HG03457 (cell line): Measurements from ENCODE around the gene EDEM3.
"Not testable (repeated sequence)": the region's sequence is repeated elsewhere in the genome, so short reads cannot be mapped to it uniquely, and the experiment has no call there.

Experiments used
- ATAC-seq: cut with Tn5 transposase; IDR thresholded peaks from one replicate; pipeline ENCODE4 v1.9.1; 2021; ENCODE audit warnings: moderate number of reproducible peaks; ENCODE audit not compliant: unreplicated experiment

Gene EDEM3

DNA sequence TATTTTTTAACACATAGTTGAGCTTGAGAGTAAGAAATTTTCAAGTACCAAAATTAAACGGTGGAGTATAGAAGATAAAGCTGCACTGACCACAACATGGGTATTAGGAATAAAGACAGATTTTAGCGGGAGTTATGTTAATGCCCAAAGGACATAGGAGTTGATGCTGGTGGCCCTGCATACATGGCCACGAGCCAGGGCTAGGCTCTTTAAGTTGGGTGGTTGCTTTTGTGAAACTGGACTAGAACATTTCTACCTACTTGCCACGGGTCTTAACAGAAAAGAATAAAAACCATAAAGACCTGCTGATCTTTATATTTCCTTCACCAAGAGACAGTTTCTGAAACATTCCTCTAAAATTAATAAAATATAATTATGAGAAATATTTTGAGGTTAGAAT is 14.9 kb downstream of the EDEM3 start:
- no peak for ATAC-seq

- no peak for ATAC-seq
Measured at GRCh38 chr1:184739070-184739469, 15.6 kb downstream of the EDEM3 start.

GRCh38 chr1:184734980-184735379 is 19.7 kb downstream of the EDEM3 start:
- ATAC-seq = no peak

DNA sequence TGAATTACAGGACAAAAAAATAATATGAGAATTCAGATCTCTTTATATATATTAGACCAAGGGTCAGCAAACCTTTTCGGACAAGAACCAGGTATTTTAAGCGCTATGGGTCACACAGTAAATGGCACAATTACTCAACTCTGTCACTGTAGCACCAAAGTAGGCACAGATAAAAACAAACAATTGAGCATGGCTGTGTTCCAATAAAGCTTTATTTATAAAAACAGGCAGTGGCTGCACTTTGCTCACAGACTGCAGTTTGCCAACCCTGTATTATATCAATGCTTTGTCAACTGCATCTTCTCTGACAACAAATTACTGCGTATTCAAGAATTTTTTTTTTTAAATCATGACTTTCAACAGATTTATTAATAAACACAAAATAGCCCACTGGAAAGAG is 29.8 kb downstream of the EDEM3 start:
- ATAC-seq = no peak

GRCh38 chr1:184716158-184716557 is 38.5 kb downstream of the EDEM3 start:
- no peak for ATAC-seq

- no peak for ATAC-seq
Measured at GRCh38 chr1:184709418-184709817, 45.2 kb downstream of the EDEM3 start.

DNA sequence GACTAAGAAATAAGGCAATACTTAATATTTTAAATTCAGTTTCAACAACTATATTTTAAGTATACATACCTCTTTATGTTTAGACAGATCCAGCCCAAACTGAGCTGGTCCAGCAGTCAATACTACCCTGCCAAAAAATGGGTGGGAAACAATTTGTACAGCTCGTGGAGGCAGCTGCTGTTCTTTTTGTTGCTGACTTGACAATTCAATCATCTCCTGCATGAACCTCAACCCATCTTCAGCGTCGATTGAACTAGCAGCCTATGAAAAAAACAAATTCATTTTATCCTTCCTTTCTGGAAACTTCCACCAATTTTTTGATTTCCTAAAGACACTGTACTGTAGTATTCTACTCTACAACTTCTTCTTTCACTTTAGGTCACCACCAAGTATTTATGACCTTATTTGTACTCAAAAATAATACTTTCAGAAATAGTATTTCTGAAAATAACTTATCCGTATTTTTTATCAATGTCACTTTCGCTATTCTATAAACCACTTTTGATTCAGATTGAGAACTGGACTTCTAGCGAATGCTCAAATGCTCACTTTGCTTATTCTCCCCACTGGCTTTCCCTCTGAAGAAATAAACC is 46.5 kb downstream of the EDEM3 start:
- no peak for ATAC-seq

DNA sequence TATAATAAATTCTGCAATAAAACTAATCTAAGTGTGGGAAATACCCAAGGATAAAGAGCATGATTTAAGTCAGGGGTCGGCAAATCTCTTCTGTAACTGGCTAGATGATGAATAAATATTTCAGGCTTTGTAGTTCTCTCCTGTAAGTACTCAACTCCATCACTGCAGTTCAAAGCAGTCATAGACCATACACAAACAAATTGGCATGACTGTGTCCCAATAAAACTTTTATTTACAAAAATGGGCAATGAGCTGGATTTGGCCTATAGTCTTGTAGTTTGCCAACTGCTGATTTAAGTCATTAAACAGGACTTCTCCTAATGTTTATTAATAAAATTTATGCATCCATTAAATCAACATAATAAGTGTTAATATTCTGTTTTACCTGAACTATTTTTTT is 49.4 kb downstream of the EDEM3 start:
- ATAC-seq = no peak

DNA sequence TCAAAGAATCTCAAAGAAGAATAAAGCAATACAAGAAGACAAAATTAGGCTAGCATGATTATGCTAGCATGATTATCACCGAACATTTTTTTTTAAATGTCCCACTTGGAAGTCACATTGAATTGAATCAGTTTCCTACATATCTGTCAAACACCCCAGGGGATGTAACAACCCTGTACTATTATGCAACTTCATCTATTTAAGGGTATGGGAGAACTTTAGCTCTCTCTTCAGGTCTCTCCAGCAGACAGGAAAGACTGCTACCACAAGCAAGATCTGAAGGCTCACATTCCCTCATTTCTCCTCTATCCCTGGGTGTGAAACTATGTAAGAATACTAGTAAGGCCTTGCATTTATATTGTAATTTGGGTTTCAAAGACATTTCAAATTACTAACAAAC is 52.8 kb downstream of the EDEM3 start:
- no peak for ATAC-seq

- ATAC-seq = no peak
Measured at GRCh38 chr1:184698969-184699368, 55.7 kb downstream of the EDEM3 start.

- no peak for ATAC-seq
Measured at GRCh38 chr1:184698016-184698415, 56.6 kb downstream of the EDEM3 start.

GRCh38 chr1:184696403-184696802 is 58.3 kb downstream of the EDEM3 start:
- ATAC-seq = no peak

GRCh38 chr1:184695023-184695422 is 59.6 kb downstream of the EDEM3 start:
- ATAC-seq = no peak

- no peak for ATAC-seq
Measured at GRCh38 chr1:184693011-184693410, 61.6 kb downstream of the EDEM3 start.

- no peak for ATAC-seq
Measured at GRCh38 chr1:184691719-184692324, 62.8 kb downstream of the EDEM3 start.

DNA sequence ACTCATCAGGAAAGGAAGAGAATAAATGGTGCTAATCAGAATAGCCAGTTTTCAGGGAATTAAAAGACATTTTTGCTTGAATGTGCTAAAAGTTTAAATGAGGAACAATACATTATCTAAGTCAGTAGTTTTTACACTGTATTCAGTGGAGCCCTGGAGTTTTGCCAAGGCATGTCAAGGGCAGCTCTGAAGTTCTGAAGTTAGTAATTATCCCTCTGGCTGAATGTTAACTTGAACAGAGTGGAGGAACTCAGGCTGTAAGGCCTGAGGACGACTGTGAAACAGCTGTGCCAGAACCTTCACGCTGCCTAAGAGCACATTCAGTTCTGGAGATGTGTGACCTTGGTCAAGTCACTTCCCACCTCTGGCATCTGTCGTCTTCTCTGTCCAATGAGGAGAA is 68.1 kb downstream of the EDEM3 start:
- no peak for ATAC-seq

- ATAC-seq = no peak
Measured at GRCh38 chr1:184685116-184685515, 69.5 kb downstream of the EDEM3 start.

- ATAC-seq = no peak
Measured at GRCh38 chr1:184684285-184685074, 70.2 kb downstream of the EDEM3 start.

DNA sequence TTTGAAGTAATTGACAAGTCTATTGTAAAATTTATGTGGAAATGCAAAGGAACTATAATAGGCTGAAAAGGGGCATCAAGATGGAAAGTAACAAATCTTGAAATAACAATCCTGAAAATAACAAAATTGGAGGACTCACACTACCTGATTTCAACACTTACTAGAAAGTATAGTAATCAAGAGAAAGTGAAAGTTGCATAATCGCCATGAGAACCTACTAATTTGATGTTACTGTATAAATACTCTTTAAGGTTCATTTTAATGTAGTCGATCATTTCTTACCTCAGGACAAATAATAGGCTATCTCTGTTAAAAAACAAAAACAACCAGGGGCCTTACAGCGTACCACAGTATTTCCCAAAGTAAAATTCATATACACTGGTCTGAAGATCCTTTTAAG is 71.7 kb downstream of the EDEM3 start:
- no peak for ATAC-seq

- not testable (repeated sequence) for ATAC-seq
Measured at GRCh38 chr1:184680611-184681225, 73.9 kb downstream of the EDEM3 start.

DNA sequence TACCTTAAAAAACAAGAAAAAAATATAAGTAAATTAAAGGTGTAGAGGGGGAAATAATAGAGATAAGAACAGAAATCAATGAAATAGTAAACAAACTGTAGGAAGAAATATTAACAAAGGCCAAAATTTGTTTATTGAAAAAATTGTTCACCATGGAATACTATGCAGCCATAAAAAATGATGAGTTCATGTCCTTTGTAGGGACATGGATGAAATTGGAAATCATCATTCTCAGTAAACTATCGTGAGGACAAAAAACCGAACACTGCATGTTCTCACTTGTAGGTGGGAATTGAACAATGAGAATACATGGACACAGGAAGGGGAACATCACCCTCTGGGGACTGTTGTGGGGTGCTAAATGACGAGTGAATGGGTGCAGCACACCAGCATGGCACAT is 75.2 kb downstream of the EDEM3 start:
- not testable (repeated sequence) for ATAC-seq

DNA sequence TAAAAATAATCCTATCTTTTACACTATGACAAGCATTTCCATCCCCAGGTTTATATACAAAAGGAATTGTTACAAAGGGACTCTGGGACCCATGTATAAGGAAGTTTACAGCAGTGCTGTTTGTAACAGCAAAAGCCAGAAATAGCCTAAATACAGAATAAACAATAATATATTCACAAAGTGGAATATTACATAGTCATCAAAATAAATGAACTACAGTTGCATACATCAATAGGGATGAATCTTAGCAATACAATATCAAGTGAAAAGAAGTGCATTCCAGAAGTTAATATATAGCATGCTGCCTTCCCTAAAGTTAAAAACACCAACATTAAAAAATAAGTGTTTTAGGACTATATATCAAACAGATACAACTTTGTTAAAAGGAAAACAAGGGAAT is 77.3 kb downstream of the EDEM3 start:
- ATAC-seq = no peak
